Measurements from ENCODE around the gene ARL4C.

ARL4C gene

DNA sequence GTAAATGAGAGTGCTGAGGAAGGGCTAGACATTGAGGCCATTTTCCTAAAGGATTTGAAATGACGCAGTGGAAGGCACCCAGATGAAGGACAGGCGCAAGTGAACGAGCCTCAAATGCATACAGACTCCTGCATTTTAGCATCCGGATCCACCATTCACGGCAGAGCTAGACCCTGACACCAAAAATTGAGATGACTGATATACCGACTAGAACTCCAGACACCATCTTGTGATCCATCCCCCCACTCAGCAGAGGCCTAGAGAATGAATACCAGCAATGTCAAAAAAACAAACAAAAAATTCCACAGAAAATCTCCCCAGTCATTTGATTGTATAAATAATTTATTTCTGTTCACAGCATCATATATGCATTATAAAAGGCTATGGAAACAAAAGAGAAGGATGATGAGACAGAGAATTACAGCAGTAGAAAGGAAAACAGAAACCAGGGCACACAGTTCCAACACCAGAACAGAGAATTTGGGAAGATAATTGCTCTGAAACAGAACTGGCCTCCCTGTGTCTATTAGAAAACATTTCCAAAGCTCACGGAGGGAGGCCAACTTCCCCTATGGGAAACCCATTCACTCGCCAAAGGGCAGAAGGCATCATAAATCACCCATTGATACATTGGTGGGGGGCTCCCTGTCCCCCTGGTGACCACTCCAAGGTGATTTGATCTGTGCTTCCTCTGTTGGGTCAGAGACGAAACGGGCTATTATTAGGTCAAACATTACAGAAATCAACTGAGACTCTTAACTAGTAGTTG, 4.0 kb downstream of the ARL4C start:
- POLR2A ChIA-PET = no interaction called here
- H3K4me3 ChIP-seq (ENCODE audit: control insufficient read depth in 1 of 7, extremely low read depth in 1 of 7, insufficient read depth in 4 of 7, low read depth in 2 of 7, low read length in 6 of 7) = peak overlapping the region in 2 of 7 experiments; percentile 16 to 47
- H3K36me3 ChIP-seq (ENCODE audit: control insufficient read depth in 4 of 4, insufficient read depth in 4 of 4, low read length in 3 of 4) = no peaks in the 10 kb centered on the region
- no peak for DNase-seq
- peaks cover 8 to 56% (median 36%) of the 10 kb centered on the region in 4 experiments for H3K4me1 ChIP-seq (ENCODE audit: control extremely low read depth in 1 of 4, control insufficient read depth in 4 of 4, insufficient read depth in 4 of 4, low read length in 3 of 4)
- CTCF ChIA-PET = interaction anchor here (1.2 to 1.5 kb wide), 3 partner anchors 9 to 200 kb away, joined by 3 to 5 read pairs (median 3); no protein-coding TSS in a partner anchor
- no peaks in the 10 kb centered on the region for H3K9me3 ChIP-seq (ENCODE audit: control extremely low read depth in 1 of 5, control insufficient read depth in 4 of 5, insufficient read depth in 2 of 5, low read depth in 1 of 5, low read length in 4 of 5)
- 90% methylated on average over 8 of the region's 10 CpGs for whole genome bisulfite sequencing (ENCODE audit: insufficient coverage)
- no peak overlapping the region for H3K27ac ChIP-seq (ENCODE audit: insufficient read depth in 1 of 2, low read depth in 1 of 2, low read length in 2 of 2, poor library complexity in 1 of 2, severe bottlenecking in 2 of 2)
- peaks cover 0 to 70% (median 42%) of the 10 kb centered on the region in 5 experiments for H3K27me3 ChIP-seq (replicated peaks in 2 of 5; ENCODE audit: control insufficient read depth in 4 of 5, insufficient read depth in 5 of 5, low read length in 4 of 5)

DNA sequence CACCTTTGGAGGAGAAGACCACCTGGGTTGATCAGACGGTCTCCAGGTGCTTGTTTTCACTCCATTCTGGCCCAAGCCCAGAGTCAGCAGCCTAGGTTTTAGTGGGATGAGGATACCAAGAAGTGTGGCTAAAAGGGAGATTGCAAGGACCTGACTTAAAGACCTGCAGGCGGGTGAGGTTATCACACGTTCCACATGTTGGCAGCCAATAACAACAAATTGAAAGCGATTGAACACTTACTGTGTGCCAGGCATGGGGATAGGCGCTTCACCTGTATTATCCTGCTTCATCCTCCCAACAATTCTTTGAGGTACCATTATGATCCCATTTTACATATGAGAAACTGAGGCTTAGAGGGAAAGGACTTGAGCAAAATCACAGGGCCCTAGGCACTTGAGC, 5.0 kb downstream of the ARL4C start:
- no peak overlapping the region for H3K4me3 ChIP-seq (ENCODE audit: control insufficient read depth in 1 of 7, extremely low read depth in 1 of 7, insufficient read depth in 4 of 7, low read depth in 2 of 7, low read length in 6 of 7)
- POLR2A ChIA-PET = no interaction called here

DNA sequence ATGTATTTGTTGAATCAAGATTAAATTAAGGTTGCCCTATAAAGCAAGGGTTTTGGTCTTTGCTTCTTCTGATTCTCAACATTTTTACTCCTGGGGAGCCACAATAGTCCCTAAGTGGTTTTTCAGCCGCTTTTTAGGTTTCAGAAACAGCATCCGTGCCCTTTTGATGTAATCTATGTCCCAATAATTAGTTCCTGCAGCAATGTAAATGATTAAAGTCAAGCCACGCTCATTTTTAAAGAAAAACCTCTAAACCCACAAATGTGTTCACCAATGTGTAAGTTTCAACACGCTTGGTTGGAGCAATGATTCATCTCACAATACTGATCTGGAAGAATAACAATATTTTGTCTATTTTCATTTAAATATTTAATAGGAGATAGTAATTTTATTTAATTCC, 5.6 kb downstream of the ARL4C start:
- POLR2A ChIA-PET = no interaction called here
- Histone ChIP-seq H3K4me1 (ENCODE audit: control extremely low read depth in 1 of 4, control insufficient read depth in 4 of 4, insufficient read depth in 4 of 4, low read length in 3 of 4) (peaks cover 8 to 62% (median 34%) of the 10 kb centered on the region in 4 experiments), H3K36me3 (ENCODE audit: control insufficient read depth in 4 of 4, insufficient read depth in 4 of 4, low read length in 3 of 4) (no peaks in the 10 kb centered on the region), H3K27ac (ENCODE audit: insufficient read depth in 1 of 2, low read depth in 1 of 2, low read length in 2 of 2, poor library complexity in 1 of 2, severe bottlenecking in 2 of 2) (no peak overlapping the region), H3K4me3 (ENCODE audit: control insufficient read depth in 1 of 7, extremely low read depth in 1 of 7, insufficient read depth in 4 of 7, low read depth in 2 of 7, low read length in 6 of 7) (no peak overlapping the region), H3K9me3 (ENCODE audit: control extremely low read depth in 1 of 5, control insufficient read depth in 4 of 5, insufficient read depth in 2 of 5, low read depth in 1 of 5, low read length in 4 of 5) (peaks cover 0 to 3% (median 0%) of the 10 kb centered on the region in 5 experiments), H3K27me3 (replicated peaks in 2 of 5; ENCODE audit: control insufficient read depth in 4 of 5, insufficient read depth in 5 of 5, low read length in 4 of 5) (peaks cover 0 to 73% (median 42%) of the 10 kb centered on the region in 5 experiments)
- WGBS (ENCODE audit: insufficient coverage) = 93% methylated on average over 3 of the region's 4 CpGs
- CTCF ChIA-PET = interaction anchor here (1.2 kb wide), 1 partner anchor 202 kb away, joined by 3 read pairs; no protein-coding TSS in a partner anchor
- no peak for DNase-seq

More for the DNA sequence above, 5.0 kb downstream of the ARL4C start:
- Histone ChIP-seq H3K9me3 (ENCODE audit: control extremely low read depth in 1 of 5, control insufficient read depth in 4 of 5, insufficient read depth in 2 of 5, low read depth in 1 of 5, low read length in 4 of 5) (peaks cover 0 to under 1% (median 0%) of the 10 kb centered on the region in 5 experiments), H3K27me3 (replicated peaks in 2 of 5; ENCODE audit: control insufficient read depth in 4 of 5, insufficient read depth in 5 of 5, low read length in 4 of 5) (peaks cover 0 to 70% (median 42%) of the 10 kb centered on the region in 5 experiments), H3K36me3 (ENCODE audit: control insufficient read depth in 4 of 4, insufficient read depth in 4 of 4, low read length in 3 of 4) (no peaks in the 10 kb centered on the region), H3K4me1 (ENCODE audit: control extremely low read depth in 1 of 4, control insufficient read depth in 4 of 4, insufficient read depth in 4 of 4, low read length in 3 of 4) (peaks cover 8 to 63% (median 36%) of the 10 kb centered on the region in 4 experiments), H3K27ac (ENCODE audit: insufficient read depth in 1 of 2, low read depth in 1 of 2, low read length in 2 of 2, poor library complexity in 1 of 2, severe bottlenecking in 2 of 2) (no peak overlapping the region)
- DNase-seq = no peak
- CTCF ChIA-PET = interaction anchor here (1.2 to 1.5 kb wide), 2 partner anchors 8 to 199 kb away, joined by 3 to 5 read pairs; no protein-coding TSS in a partner anchor
- 98% methylated on average over 4 of the region's 5 CpGs for WGBS (ENCODE audit: insufficient coverage)

DNA sequence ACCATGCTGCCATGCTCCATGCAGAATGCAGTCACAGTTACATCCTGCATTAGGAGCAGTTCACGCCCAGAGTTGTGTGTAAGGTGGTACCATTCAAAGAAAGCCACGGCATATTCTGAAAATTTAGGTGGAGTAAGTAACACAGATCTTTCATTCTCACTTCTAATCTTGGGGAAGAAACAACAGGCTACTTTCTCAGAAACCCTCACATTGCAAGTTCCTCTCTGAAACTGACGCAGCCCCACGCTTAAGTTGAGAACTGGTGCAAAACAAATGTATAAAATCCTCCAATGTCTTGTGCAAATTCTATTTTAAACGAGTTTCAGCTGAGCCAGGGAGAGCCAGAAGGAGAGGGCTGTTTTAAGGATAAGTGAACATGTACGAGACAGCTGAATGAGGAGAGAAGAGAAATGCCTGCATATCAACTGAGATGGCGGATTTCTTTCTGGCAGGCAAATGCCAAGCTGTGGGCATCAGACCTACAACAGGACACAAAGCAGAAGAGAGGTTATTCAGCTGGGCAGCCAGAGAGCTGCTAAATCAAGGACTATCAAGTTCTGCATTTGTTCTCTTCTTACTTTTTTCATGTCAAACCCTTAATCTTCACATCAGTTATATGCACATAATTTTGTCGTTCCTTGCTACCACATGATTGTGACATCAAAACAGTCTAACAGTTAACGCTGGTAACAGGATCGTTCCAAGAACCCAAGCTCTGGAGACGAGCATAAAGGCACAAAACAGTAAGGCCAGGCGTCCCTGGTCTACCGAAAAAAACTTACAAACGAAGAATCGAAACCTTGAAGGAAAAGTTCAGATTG, 6.4 kb downstream of the ARL4C start:
- Histone ChIP-seq H3K27me3 (replicated peaks in 2 of 5; ENCODE audit: control insufficient read depth in 4 of 5, insufficient read depth in 5 of 5, low read length in 4 of 5) (peaks cover 0 to 65% (median 37%) of the 10 kb centered on the region in 5 experiments), H3K36me3 (ENCODE audit: control insufficient read depth in 4 of 4, insufficient read depth in 4 of 4, low read length in 3 of 4) (no peaks in the 10 kb centered on the region), H3K27ac (ENCODE audit: insufficient read depth in 1 of 2, low read depth in 1 of 2, low read length in 2 of 2, poor library complexity in 1 of 2, severe bottlenecking in 2 of 2) (no peak overlapping the region), H3K4me1 (ENCODE audit: control extremely low read depth in 1 of 4, control insufficient read depth in 4 of 4, insufficient read depth in 4 of 4, low read length in 3 of 4) (peaks cover 8 to 55% (median 26%) of the 10 kb centered on the region in 4 experiments), H3K9me3 (ENCODE audit: control extremely low read depth in 1 of 5, control insufficient read depth in 4 of 5, insufficient read depth in 2 of 5, low read depth in 1 of 5, low read length in 4 of 5) (peaks cover 0 to 3% (median 0%) of the 10 kb centered on the region in 5 experiments), H3K4me3 (ENCODE audit: control insufficient read depth in 1 of 7, extremely low read depth in 1 of 7, insufficient read depth in 4 of 7, low read depth in 2 of 7, low read length in 6 of 7) (no peak overlapping the region)
- DNase-seq = no peak
- CTCF ChIA-PET = interaction anchor here (1.2 kb wide), 1 partner anchor 202 kb away, joined by 3 read pairs; no protein-coding TSS in a partner anchor
- POLR2A ChIA-PET = no interaction called here
- 82% methylated on average over 14 of the region's 15 CpGs for WGBS (ENCODE audit: insufficient coverage)

DNA sequence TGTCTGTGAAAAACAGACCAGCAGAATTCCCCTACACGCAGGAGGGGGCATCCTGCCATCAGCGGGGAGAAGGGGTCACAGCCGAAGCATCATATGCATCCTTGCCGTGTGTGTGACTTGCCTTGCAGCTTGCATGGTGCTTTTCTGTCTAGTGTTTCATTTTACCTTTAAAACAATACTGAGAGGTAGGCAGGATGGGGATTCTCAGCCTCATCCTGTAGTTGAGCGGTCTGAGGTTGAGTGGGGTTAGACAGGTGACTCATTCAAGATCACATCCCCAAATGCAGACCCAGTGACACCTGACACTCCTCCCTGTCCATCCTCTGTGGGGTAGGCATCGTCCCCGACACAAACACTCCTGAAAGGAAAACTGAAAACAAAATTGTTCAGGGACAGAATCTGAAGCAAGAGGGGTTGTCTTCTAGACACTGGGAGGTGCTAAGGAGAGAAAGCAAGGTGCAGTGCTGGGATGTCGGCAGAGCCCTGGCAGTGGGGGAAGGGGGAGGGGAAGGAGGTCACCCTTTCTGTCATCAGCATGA, 7.9 kb downstream of the ARL4C start:
- Histone ChIP-seq H3K27me3 (replicated peaks in 2 of 5; ENCODE audit: control insufficient read depth in 4 of 5, insufficient read depth in 5 of 5, low read length in 4 of 5) (peaks cover 0 to 51% (median 23%) of the 10 kb centered on the region in 5 experiments), H3K4me3 (ENCODE audit: control insufficient read depth in 1 of 7, extremely low read depth in 1 of 7, insufficient read depth in 4 of 7, low read depth in 2 of 7, low read length in 6 of 7) (peak overlapping the region in 1 of 7 experiments; percentile 12), H3K27ac (ENCODE audit: insufficient read depth in 1 of 2, low read depth in 1 of 2, low read length in 2 of 2, poor library complexity in 1 of 2, severe bottlenecking in 2 of 2) (no peak overlapping the region), H3K9me3 (ENCODE audit: control extremely low read depth in 1 of 5, control insufficient read depth in 4 of 5, insufficient read depth in 2 of 5, low read depth in 1 of 5, low read length in 4 of 5) (peaks cover 0 to 3% (median 0%) of the 10 kb centered on the region in 5 experiments), H3K36me3 (ENCODE audit: control insufficient read depth in 4 of 4, insufficient read depth in 4 of 4, low read length in 3 of 4) (no peaks in the 10 kb centered on the region), H3K4me1 (ENCODE audit: control extremely low read depth in 1 of 4, control insufficient read depth in 4 of 4, insufficient read depth in 4 of 4, low read length in 3 of 4) (peaks cover 14 to 58% (median 30%) of the 10 kb centered on the region in 4 experiments)
- DNase-seq = peak in 2 of 3 donors; percentile 53 to 54
- ChIA-PET POLR2A (interaction anchor here (0.6 kb wide), 1 partner anchor 73 kb away, joined by 3 read pairs; no protein-coding TSS in a partner anchor), CTCF (no interaction called here)
- WGBS (ENCODE audit: insufficient coverage) = 83% methylated on average over 5 of the region's 8 CpGs

DNA sequence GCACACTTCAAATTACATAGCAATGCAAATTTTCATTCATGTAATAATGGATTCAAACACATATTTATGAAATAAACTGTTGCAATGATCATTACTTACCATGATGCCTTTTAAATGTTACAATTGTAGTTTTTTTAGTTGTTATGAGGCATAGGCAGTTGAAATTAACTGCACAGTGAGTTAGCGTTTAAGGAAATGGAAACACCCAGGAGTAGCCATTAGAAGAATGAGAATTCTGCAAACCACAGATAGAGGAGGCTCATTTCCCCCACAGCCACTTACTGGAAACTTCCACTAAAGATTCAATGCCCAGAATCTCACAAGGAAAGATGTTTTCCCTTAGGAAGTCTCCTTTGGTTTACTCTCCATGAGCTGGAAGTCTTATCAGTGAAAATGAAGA, 8.4 kb downstream of the ARL4C start:
- Histone ChIP-seq H3K27me3 (replicated peaks in 2 of 5; ENCODE audit: control insufficient read depth in 4 of 5, insufficient read depth in 5 of 5, low read length in 4 of 5) (peaks cover 0 to 46% (median 19%) of the 10 kb centered on the region in 5 experiments), H3K9me3 (ENCODE audit: control extremely low read depth in 1 of 5, control insufficient read depth in 4 of 5, insufficient read depth in 2 of 5, low read depth in 1 of 5, low read length in 4 of 5) (peaks cover 0 to 3% (median 0%) of the 10 kb centered on the region in 5 experiments), H3K27ac (ENCODE audit: insufficient read depth in 1 of 2, low read depth in 1 of 2, low read length in 2 of 2, poor library complexity in 1 of 2, severe bottlenecking in 2 of 2) (no peak overlapping the region), H3K4me1 (ENCODE audit: control extremely low read depth in 1 of 4, control insufficient read depth in 4 of 4, insufficient read depth in 4 of 4, low read length in 3 of 4) (peaks cover 14 to 60% (median 35%) of the 10 kb centered on the region in 4 experiments), H3K36me3 (ENCODE audit: control insufficient read depth in 4 of 4, insufficient read depth in 4 of 4, low read length in 3 of 4) (no peaks in the 10 kb centered on the region), H3K4me3 (ENCODE audit: control insufficient read depth in 1 of 7, extremely low read depth in 1 of 7, insufficient read depth in 4 of 7, low read depth in 2 of 7, low read length in 6 of 7) (peak overlapping the region in 1 of 7 experiments; percentile 12)
- ChIA-PET POLR2A (interaction anchor here (0.6 kb wide), 1 partner anchor 73 kb away, joined by 3 read pairs; no protein-coding TSS in a partner anchor), CTCF (no interaction called here)
- DNase-seq = peak in 2 of 3 donors; percentile 62 to 64
- 33% methylated on average over 1 of the region's 1 CpG for WGBS (ENCODE audit: insufficient coverage)
